ENCODE results near the gene EIF2S1.
"Not testable (repeated sequence)": the region's sequence is repeated elsewhere in the genome, so short reads cannot be mapped to it uniquely, and the experiment has no call there.

The EIF2S1 gene

DNA sequence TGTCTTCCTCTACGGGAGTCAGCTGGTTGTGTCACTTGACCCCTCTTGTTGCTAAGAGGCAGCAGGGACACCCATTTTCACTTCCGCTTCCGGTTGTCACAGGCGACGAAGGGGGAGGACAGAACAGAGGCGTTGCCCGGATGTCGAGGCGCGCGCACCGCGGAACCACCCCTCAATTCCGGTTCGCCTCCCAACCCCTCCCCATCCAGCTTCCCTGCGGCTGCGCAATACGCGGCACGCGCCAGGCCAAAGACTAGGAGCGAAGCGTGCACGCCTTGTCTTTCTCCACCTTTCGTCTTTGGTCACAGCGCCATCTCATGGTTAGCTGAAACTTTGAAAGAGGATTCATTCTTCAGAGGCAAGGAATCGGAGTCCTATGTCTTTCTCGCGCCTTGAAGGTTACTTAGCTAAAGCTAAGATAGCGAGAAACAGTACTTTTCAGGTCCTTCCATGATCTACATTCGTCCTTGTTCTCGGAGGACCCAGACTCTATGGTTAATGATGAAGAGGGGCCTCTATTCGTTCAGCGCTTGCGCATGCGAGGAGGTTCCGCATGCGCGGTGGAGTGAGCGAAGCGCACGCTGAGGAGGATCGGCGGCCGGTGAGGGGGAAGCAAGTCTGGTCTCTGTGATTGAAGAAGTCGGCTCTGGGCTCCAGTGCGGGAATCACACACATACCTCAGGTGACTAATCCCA, at the start of gene EIF2S1, which contains the start of gene ATP6V1D:
EIF2S1 (plus strand) TSS at position 554 of the 695 bp plus-strand sequence. CDS start 4,440 bp downstream, outside the sequence.
ATP6V1D (minus strand) TSS at position 30 of the 695 bp plus-strand sequence. CDS start 106 bp downstream, outside the sequence.
- DNase-seq: peak; percentile 99

DNA sequence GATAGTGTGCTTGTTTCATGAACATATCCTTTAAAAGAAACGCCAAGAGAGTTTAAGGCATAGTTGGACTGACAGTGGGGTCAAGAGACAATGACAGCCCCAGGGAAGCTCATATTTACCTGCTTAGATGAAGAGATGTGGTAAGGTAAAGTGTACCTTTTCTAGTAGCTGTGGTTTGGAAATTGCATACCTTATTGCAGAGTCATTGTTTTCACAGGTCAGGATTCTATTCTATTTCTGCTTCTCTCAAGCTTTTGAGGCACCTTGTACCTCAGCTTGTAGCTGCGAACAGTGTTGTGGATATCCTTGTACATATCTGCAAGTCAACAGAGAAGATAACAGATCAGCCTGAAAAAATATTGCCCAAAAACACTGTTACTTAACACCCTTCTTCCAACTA, 48.3 kb upstream of the EIF2S1 start:
- no peak for DNase-seq

DNA sequence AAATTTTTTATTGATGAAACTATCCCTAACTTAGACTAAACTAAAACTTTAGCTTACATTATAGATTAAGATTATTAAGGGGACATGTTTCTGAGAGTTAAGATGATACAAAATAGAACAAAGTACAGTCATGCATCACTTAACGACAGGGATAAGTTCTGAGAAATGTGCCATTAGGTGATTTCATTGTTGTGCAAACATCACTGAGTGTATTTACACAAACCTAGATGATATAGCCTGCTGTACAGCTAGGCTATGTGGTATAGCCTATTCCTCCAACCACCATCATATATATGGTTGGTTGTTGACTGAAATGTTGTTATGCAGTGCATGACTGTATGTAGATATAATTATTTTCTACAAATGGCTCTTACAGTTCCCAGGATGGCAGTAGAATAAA, 47.0 kb upstream of the EIF2S1 start:
- DNase-seq: no peak

DNA sequence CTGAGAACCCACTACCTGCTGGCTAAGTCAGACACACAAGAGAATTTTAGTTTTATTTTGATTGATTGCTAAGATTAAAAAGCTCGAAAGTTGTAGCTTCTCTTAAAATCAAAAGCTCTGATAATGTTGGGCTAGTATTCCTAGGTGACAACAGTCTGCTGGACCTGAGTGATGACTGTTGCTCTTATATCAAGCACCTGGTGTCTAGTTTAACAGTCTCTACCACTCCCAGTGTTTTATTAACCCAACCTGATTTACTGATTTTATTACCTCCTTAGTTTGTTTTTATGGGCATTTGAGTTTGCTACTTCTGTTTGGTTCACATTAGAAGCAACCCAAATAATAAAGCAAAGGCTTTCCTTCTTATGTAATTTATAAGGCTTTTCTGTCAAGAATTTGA, 42.3 kb upstream of the EIF2S1 start:
- DNase-seq: no peak

DNA sequence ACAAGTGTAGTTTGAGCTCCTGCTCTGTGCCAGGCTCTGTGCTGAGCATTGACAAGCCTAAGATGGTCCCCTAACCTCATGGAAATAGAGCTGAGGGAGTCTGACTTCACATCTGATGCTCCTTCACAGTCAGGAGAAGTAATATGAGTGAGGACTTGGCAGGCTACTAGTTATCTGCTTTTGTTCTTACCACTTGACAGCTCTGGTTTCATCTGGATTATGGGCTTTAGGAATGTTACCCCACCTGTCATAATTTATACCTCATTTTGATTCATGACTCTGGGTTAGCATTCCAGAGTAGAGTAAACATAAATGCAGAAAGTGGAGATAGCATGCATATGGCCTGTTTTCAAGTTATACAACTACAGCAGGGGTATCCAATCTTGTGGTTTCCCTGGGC, 41.0 kb upstream of the EIF2S1 start:
- DNase-seq: no peak

DNA sequence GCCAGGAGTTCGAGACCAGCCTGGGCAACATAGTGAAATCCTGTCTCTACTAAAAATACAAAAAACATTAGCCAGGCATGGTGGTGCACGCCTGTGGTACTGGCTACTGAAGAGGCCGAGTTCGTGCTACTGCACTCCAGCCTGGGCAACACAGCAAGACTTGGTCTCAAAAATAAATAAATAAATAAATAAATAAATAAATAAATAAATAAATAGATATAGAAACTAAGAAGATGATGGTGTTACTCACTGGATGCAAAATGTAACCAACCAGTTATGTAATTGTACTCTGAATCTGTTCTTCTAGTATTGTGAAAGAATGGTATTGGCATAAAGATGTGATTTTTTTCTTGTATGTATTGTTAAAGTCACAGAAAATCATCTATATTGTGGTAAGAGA, 30.5 kb upstream of the EIF2S1 start:
- not testable (repeated sequence) for DNase-seq

DNA sequence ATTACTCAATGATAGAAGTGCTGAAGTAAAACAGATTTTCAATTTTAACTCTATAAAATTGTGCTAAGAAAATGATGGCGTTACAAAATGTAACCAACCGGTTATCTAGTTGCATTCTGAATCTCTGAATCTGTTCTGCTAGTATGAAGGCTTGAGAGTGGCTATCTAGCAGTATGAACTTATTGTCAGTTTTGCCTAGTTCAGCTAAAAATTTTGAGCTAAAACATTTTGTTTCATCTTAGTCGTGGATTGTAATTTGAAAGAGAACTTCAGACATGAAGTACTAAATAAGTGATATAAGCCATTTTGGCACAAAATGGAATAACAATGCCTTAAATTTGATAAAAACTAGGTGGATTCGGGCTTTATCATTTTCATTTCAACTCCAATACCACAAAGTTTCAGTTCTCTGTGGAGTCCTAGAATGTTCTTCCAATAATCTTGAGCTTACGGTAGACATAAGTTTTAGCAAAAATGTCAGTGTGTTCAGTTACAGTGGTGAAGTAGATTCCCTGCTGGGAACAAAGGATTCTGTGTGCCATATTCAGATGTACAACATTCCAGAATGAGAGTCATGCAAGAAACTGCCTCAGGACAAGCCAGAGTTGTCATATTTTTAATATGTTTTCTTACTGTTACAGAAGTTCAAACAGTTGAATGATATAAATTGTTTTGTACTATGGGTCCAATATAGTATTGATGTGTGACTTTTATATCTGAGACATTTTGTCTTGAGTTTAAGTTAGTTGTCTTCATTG, 28.6 kb upstream of the EIF2S1 start:
- no peak for DNase-seq

DNA sequence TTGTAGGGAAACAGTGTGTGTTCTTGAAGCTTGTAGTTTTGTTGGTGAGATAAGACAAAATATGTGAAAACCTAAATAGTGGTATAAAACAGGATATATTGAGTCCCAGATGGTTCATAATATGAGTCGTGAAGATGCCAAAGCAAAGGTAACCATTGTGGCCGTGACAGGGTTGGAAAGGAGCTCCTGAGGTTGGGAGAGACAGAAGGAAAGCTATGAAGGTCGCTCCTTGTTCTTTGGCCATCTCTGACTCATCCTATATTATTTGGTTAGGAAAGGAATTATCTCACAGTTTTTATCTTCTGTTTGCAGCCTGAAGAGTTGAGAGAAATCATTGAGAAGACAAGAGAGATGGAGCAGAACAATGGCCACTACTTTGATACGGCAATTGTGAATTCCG, 27.7 kb upstream of the EIF2S1 start:
- no peak for DNase-seq

GRCh38 chr14:67335781-67336180, 24.3 kb upstream of the EIF2S1 start:
- DNase-seq: no peak

DNA sequence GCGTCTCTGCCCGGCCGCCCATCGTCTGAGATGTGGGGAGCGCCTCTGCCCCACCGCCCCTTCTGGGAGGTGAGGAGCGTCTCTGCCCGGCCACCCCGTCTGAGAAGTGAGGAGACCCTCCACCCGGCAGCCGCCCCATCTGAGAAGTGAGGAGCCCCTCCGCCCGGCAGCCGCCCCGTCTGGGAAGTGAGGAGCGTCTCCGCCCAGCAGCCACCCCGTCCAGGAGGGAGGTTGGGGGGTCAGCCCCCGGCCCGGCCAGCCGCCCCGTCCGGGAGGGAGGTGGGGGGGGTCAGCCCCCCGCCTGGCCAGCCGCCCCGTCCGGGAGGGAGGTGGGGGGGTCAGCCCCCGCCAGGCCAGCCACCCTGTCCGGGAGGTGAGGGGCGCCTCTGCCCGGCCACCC, 18.9 kb upstream of the EIF2S1 start:
- not testable (repeated sequence) for DNase-seq

- no peak for DNase-seq
Observed at GRCh38 chr14:67343601-67344230, 16.4 kb upstream of the EIF2S1 start.

- no peak for DNase-seq
Observed at GRCh38 chr14:67345583-67345982, 14.5 kb upstream of the EIF2S1 start.

GRCh38 chr14:67352055-67352454, 8.1 kb upstream of the EIF2S1 start:
- no peak for DNase-seq

GRCh38 chr14:67357186-67357968, 2.8 kb upstream of the EIF2S1 start:
- no peak for DNase-seq

GRCh38 chr14:67357969-67358354, 2.2 kb upstream of the EIF2S1 start:
- no peak for DNase-seq

DNA sequence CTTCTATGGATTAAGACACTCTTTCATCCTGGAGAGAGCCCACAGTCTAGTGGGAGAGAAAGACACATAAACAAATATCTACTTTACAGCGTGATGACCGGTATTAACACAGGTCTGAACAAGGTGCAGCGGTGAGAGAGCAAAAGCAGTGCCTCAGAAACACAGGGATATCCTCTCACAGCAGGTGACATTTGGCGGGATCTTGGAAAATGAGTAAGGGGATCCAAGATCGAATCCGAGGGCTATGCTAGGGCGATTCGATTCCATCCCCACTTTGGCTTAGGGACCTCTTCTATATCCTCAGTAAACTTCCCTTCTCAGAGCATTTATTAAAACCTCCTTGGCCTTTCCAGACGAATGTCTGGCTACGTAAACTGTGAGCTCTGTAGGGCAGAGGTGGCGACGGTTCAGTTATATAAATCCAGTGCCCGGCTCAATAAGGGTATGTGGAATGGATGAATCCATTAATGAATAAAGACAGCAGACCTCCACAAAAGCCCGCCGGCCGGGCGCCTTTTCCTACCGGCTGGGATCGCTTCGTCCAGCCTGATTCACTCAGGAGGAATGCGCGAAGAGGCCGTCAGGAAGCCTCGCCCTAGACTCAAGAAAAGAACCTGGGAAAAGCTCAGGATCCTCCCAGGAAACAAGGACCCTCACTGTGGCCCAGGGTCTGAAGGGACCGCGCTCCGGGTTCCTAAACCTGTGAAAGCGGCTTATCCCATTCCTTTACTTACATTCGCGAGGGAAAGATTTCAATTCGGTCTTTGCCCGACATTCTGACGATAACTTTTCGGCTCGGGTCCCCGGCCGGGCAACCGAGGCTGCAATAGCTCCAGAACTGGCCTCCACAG, 979 bp upstream of the EIF2S1 start:
- no peak for DNase-seq

DNA sequence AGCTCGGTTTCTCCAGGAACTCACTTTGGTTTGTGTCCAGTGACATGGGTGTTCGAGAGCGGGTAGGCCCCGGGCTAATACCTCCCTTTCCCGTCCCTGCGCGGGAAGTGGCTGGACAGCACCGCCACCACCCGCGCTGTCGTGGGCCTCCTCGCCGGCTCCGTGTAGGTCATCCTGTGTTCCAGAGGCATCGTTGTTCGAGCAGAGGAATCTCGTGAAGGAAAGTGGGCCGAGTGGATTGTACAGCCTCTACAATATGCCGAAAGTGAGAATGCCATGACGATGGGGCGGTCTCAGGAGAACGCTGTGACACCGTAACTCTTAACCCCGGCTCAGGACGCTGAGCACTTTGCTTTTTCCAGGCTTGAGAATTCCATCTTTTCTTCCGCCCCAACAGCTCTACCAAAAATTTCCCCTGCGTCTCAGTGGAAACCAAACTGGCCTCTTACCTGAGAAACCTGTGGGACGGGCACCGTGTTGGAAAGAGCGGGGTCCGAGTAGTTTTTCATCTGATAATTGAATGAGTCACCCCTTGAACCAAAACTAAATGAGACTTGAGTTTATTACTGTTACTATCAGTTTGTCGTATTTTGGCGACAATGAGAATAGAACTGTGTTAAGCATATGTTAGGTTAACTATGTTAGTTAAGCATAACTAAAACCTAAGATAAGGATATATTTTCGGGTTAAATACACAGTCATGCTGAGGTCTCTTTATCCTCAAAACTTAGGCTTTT, 510 bp downstream of the EIF2S1 start:
- no peak for DNase-seq

- DNase-seq: no peak
Observed at GRCh38 chr14:67365476-67365875, 5.3 kb downstream of the EIF2S1 start.

GRCh38 chr14:67370830-67371229, 10.7 kb downstream of the EIF2S1 start:
- no peak for DNase-seq

DNA sequence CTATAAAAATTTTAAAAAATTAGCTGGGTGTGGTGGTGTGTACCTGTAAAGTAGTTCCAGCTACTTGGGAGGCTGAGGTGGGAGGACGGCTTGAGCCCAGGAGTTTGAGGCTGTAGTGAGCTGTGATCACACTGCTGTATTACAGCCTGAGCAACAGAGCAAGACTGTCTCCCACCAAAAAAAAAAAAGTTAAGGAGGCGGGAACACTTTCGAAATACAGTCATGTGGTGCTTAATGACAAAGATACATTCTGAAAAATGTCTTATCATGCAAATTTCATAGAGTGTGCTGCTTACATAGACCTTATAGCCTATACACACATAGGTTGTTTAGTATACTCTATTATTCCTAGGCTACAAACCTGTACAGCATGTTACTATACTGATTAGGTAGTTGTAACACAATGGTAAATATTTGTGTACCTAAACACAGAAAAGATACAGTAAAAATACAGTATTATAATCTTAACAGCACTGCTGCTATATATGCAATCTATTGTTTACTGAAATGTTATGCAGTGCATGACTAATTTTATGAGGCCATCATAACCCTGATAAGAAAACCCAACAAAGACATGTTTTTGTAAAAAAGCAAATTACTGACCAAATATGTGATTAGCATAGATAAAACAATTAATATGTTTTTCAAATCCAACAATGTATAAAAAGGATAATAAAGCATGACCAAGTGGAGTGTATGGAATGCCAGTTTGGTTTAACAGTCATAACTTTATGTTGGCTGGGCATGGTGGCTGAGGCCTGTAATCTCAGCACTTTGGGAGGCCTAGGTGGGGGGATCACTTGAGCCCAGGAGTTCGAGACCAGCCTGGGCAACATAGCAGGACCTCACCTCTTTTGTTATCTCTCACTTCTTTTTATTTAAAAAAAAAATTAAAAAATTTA, 11.4 kb downstream of the EIF2S1 start:
- DNase-seq: no peak
